ENCODE data around the gene CFLAR.

The CFLAR gene

GRCh38 chr2:201194097-201194496 lies 78.1 kb downstream of the CFLAR start:
- Histone ChIP-seq H3K36me3 (ENCODE audit: insufficient read depth, low read length) (no peaks in the 10 kb centered on the region), H3K27ac (ENCODE audit: low read depth, low read length) (no peak overlapping the region), H3K9ac (ENCODE audit: low read length) (no peak overlapping the region), H3K9me3 (ENCODE audit: low read length) (no peaks in the 10 kb centered on the region), H3K4me1 (ENCODE audit: insufficient read depth, low read length) (no peaks in the 10 kb centered on the region), H3K27me3 (ENCODE audit: control insufficient read depth in 1 of 2, insufficient read depth in 2 of 2, low read length in 2 of 2) (no peaks in the 10 kb centered on the region), H3K4me3 (ENCODE audit: low read depth in 1 of 2, low read length in 2 of 2) (no peak overlapping the region)

DNA sequence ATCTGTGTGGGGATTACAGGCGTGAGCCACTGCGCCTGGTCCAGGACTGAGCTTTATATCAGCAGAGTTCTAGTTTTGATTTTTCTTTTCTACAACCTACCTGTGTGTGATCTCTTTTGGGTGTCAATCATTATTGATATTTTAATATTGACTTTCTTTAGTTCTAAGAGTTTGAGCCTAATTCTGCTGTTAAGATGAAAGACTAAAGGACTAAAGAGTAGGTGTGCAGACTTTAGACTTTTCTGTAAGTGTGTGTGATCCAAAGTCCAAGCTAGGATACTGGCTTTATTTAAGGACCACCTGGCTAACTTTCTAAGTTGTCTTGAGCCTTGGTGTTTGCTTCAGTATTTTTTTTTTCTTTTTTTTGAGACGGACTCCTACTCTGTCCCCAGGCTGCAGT lies 79.4 kb downstream of the CFLAR start:
- Histone ChIP-seq H3K4me3 (ENCODE audit: low read depth in 1 of 2, low read length in 2 of 2) (no peak overlapping the region), H3K36me3 (ENCODE audit: insufficient read depth, low read length) (no peaks in the 10 kb centered on the region), H3K4me1 (ENCODE audit: insufficient read depth, low read length) (no peaks in the 10 kb centered on the region), H3K27ac (ENCODE audit: low read depth, low read length) (no peak overlapping the region), H3K9ac (ENCODE audit: low read length) (no peak overlapping the region), H3K9me3 (ENCODE audit: low read length) (no peaks in the 10 kb centered on the region), H3K27me3 (ENCODE audit: control insufficient read depth in 1 of 2, insufficient read depth in 2 of 2, low read length in 2 of 2) (no peaks in the 10 kb centered on the region)

GRCh38 chr2:201196003-201196402 lies 80.0 kb downstream of the CFLAR start:
- H3K27me3 ChIP-seq (ENCODE audit: control insufficient read depth in 1 of 2, insufficient read depth in 2 of 2, low read length in 2 of 2) = no peaks in the 10 kb centered on the region
- H3K9me3 ChIP-seq (ENCODE audit: low read length) = no peaks in the 10 kb centered on the region
- H3K27ac ChIP-seq (ENCODE audit: low read depth, low read length) = no peak overlapping the region
- no peak overlapping the region for H3K4me3 ChIP-seq (ENCODE audit: low read depth in 1 of 2, low read length in 2 of 2)
- H3K4me1 ChIP-seq (ENCODE audit: insufficient read depth, low read length) = no peaks in the 10 kb centered on the region
- no peak overlapping the region for H3K9ac ChIP-seq (ENCODE audit: low read length)
- no peaks in the 10 kb centered on the region for H3K36me3 ChIP-seq (ENCODE audit: insufficient read depth, low read length)

DNA sequence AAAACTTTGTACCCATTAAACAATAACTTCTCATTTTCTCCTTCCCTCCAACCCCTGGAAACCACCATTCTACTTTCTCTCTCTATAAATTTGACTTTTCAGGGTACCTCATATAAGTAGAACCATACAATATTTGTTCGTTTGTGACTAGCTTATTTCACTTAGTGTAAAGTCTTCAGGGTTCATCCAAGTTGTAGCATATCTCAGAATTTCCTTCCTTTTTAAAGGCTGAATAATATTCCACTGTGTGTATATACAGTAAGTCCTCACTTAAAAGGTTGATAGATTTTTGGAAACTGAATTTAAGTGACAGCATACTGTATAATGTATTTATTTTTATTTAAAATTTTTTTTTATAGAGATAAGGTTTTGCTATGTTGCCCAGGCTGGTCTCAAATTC lies 80.8 kb downstream of the CFLAR start:
- H3K27me3 ChIP-seq (ENCODE audit: control insufficient read depth in 1 of 2, insufficient read depth in 2 of 2, low read length in 2 of 2) = no peaks in the 10 kb centered on the region
- no peak overlapping the region for H3K4me3 ChIP-seq (ENCODE audit: low read depth in 1 of 2, low read length in 2 of 2)
- H3K9ac ChIP-seq (ENCODE audit: low read length) = no peak overlapping the region
- H3K36me3 ChIP-seq (ENCODE audit: insufficient read depth, low read length) = no peaks in the 10 kb centered on the region
- H3K9me3 ChIP-seq (ENCODE audit: low read length) = no peaks in the 10 kb centered on the region
- H3K27ac ChIP-seq (ENCODE audit: low read depth, low read length) = no peak overlapping the region
- H3K4me1 ChIP-seq (ENCODE audit: insufficient read depth, low read length) = no peaks in the 10 kb centered on the region

DNA sequence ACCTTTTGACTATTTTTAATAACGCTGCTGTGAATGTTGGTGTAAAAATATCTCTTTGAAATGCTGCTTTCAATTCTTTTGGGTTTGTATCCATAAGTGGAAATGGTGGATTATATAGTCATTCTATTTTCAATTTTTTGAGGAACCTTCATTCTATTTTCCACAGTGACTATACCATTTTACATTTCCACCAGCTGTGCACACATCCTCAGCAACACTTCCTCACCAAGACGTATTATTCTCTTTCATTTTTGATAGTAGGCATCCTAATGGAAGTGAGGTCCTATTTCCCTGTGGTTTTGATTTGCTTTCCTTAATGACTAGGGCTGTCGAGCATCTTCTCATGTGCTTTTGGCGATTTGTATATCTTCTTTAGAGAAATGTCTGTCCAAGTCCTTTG lies 81.8 kb downstream of the CFLAR start:
- Histone ChIP-seq H3K27me3 (ENCODE audit: control insufficient read depth in 1 of 2, insufficient read depth in 2 of 2, low read length in 2 of 2) (no peaks in the 10 kb centered on the region), H3K4me1 (ENCODE audit: insufficient read depth, low read length) (no peaks in the 10 kb centered on the region), H3K27ac (ENCODE audit: low read depth, low read length) (no peak overlapping the region), H3K9me3 (ENCODE audit: low read length) (no peaks in the 10 kb centered on the region), H3K9ac (ENCODE audit: low read length) (no peak overlapping the region), H3K4me3 (ENCODE audit: low read depth in 1 of 2, low read length in 2 of 2) (no peak overlapping the region), H3K36me3 (ENCODE audit: insufficient read depth, low read length) (no peaks in the 10 kb centered on the region)

DNA sequence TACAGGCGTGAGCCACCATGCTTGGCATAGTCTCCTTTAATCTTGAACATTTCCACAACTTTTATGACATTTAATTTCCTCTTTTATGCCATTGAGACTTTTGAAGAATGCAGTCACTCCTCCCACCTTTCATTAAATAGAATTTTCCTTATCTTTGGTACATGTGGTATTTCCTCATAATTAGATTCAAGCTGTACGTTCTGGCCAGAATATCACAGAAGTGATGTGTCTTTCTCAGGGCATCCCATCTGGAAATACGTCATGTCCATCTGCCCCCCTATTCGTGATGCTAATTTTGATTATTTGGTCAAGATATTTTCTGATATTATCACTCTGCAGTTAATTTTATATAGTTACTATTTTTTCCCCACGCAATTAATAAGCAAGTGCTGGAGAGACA lies 83.9 kb downstream of the CFLAR start:
- Histone ChIP-seq H3K9me3 (ENCODE audit: low read length) (no peaks in the 10 kb centered on the region), H3K27ac (ENCODE audit: low read depth, low read length) (no peak overlapping the region), H3K9ac (ENCODE audit: low read length) (no peak overlapping the region), H3K4me3 (ENCODE audit: low read depth in 1 of 2, low read length in 2 of 2) (no peak overlapping the region), H3K36me3 (ENCODE audit: insufficient read depth, low read length) (no peaks in the 10 kb centered on the region), H3K4me1 (ENCODE audit: insufficient read depth, low read length) (peaks cover 14% of the 10 kb centered on the region), H3K27me3 (ENCODE audit: control insufficient read depth in 1 of 2, insufficient read depth in 2 of 2, low read length in 2 of 2) (no peaks in the 10 kb centered on the region)

DNA sequence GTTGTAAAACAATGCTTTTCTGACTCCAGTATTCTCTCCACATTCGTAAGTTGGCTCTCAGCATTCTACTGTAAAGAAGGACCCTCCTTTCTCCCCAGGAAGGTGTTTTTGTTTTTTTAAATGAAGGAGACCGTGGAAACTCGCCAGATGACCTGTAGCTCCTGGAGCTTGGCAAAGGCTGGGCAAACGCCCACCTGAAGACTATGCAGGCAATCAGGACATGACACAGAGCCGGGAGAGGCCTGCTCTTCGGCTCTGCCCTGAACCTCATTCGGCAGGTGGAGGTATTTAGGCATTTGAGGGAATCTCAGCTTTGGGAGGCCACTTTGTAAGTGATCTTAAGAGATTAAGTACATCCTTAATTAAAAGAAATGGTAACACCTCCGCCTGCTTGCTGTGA lies 84.4 kb downstream of the CFLAR start:
- Histone ChIP-seq H3K36me3 (ENCODE audit: insufficient read depth, low read length) (no peaks in the 10 kb centered on the region), H3K4me3 (ENCODE audit: low read depth in 1 of 2, low read length in 2 of 2) (no peak overlapping the region), H3K9me3 (ENCODE audit: low read length) (no peaks in the 10 kb centered on the region), H3K27ac (ENCODE audit: low read depth, low read length) (no peak overlapping the region), H3K27me3 (ENCODE audit: control insufficient read depth in 1 of 2, insufficient read depth in 2 of 2, low read length in 2 of 2) (no peaks in the 10 kb centered on the region), H3K9ac (ENCODE audit: low read length) (no peak overlapping the region), H3K4me1 (ENCODE audit: insufficient read depth, low read length) (peaks cover 16% of the 10 kb centered on the region)

GRCh38 chr2:201201371-201201770 lies 85.4 kb downstream of the CFLAR start:
- no peaks in the 10 kb centered on the region for H3K36me3 ChIP-seq (ENCODE audit: insufficient read depth, low read length)
- H3K4me3 ChIP-seq (ENCODE audit: low read depth in 1 of 2, low read length in 2 of 2) = no peak overlapping the region
- H3K27ac ChIP-seq (ENCODE audit: low read depth, low read length) = no peak overlapping the region
- H3K9me3 ChIP-seq (ENCODE audit: low read length) = no peaks in the 10 kb centered on the region
- H3K4me1 ChIP-seq (ENCODE audit: insufficient read depth, low read length) = peaks cover 16% of the 10 kb centered on the region
- no peaks in the 10 kb centered on the region for H3K27me3 ChIP-seq (ENCODE audit: control insufficient read depth in 1 of 2, insufficient read depth in 2 of 2, low read length in 2 of 2)
- H3K9ac ChIP-seq (ENCODE audit: low read length) = no peak overlapping the region

DNA sequence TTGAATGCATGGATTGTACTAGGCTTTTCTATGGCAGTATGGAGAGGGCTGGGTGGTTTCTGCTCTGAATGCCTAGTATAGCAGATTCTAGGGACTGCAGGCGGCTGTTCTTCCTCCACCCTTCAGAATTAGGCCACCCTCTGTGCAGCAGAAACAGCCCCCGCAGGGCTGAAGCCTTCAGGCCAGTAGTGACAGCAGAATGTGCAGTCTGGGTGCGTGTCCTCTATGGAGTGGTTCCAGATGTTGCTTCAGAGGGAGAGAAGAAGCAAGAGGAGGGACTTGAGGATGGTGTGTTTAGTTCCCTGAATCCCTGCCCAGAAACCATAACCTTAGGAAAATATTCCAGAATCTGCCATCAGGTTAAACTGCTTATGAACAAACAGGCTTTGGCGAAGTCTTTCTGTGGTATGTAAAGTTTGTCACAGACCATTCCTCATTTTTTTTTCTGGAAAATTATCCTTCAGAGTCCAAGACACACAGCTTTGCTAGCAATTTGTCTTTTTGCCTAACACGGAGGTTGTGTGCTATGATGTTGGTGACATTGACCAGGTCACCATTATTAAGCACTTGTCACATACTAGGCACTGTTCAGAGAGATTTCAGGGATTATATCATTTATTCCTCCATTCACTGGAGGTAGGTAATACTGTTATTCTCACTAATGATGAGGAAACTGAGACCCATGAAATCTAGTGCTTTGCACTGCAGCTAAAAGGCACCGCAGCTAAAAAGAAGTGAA lies 88.1 kb downstream of the CFLAR start:
- H3K9ac ChIP-seq (ENCODE audit: low read length) = no peak overlapping the region
- H3K36me3 ChIP-seq (ENCODE audit: insufficient read depth, low read length) = no peaks in the 10 kb centered on the region
- H3K27me3 ChIP-seq (ENCODE audit: control insufficient read depth in 1 of 2, insufficient read depth in 2 of 2, low read length in 2 of 2) = no peaks in the 10 kb centered on the region
- no peaks in the 10 kb centered on the region for H3K9me3 ChIP-seq (ENCODE audit: low read length)
- no peak overlapping the region for H3K4me3 ChIP-seq (ENCODE audit: low read depth in 1 of 2, low read length in 2 of 2)
- H3K4me1 ChIP-seq (ENCODE audit: insufficient read depth, low read length) = peaks cover 16% of the 10 kb centered on the region
- H3K27ac ChIP-seq (ENCODE audit: low read depth, low read length) = peak overlapping the region; percentile 12

- Histone ChIP-seq H3K27me3 (ENCODE audit: control insufficient read depth in 1 of 2, insufficient read depth in 2 of 2, low read length in 2 of 2) (no peaks in the 10 kb centered on the region), H3K9ac (ENCODE audit: low read length) (no peak overlapping the region), H3K4me3 (ENCODE audit: low read depth in 1 of 2, low read length in 2 of 2) (no peak overlapping the region), H3K27ac (ENCODE audit: low read depth, low read length) (no peak overlapping the region), H3K36me3 (ENCODE audit: insufficient read depth, low read length) (no peaks in the 10 kb centered on the region), H3K9me3 (ENCODE audit: low read length) (no peaks in the 10 kb centered on the region), H3K4me1 (ENCODE audit: insufficient read depth, low read length) (peaks cover 16% of the 10 kb centered on the region)
Measured at GRCh38 chr2:201204655-201205514, 88.9 kb downstream of the CFLAR start.

DNA sequence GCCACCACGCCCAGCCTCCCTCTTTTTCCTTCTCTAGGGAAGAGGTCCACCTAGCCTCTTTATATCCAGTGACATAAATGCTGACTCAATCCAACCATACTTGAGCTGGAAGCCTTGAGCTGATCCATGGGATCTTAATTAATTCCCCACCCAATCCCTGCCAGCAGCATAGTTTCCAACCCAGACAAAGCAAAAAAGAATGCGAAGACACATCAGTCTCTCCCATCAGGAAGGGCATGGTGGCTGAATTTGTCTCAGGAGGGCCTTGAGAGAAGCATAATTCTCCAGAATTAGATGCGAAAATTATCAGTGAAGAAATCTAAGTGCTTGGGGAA lies 89.5 kb downstream of the CFLAR start:
- Histone ChIP-seq H3K4me3 (ENCODE audit: low read depth in 1 of 2, low read length in 2 of 2) (no peak overlapping the region), H3K27ac (ENCODE audit: low read depth, low read length) (no peak overlapping the region), H3K9me3 (ENCODE audit: low read length) (no peaks in the 10 kb centered on the region), H3K4me1 (ENCODE audit: insufficient read depth, low read length) (peaks cover 16% of the 10 kb centered on the region), H3K27me3 (ENCODE audit: control insufficient read depth in 1 of 2, insufficient read depth in 2 of 2, low read length in 2 of 2) (no peaks in the 10 kb centered on the region), H3K9ac (ENCODE audit: low read length) (no peak overlapping the region), H3K36me3 (ENCODE audit: insufficient read depth, low read length) (no peaks in the 10 kb centered on the region)
